ENCODE measurements around the gene MACF1.

DNA sequence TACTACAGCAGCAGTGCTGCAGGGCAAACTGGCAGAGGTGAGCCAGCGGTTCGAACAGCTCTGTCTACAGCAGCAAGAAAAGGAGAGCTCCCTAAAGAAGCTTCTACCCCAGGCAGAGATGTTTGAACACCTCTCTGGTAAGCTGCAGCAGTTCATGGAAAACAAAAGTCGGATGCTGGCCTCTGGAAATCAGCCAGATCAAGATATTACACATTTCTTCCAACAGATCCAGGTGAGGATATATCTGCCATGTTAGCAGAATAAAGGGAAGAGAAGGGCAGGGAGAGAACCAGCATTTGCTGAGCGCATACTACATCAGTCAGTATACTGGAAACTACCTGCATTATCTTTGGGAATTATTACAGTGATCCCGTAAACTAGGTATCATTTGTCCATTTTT, 157.0 kb downstream of the MACF1 start:
- TF ChIP-seq CTCF (IDR thresholded peaks at IDR 0.05) (no peak), POLR2A (IDR thresholded peaks at IDR 0.05) (no peak), EP300 (IDR thresholded peaks at IDR 0.05) (no peak)
